Putamen (tissue), 1 donor: Measurements from ENCODE around the gene LRRC61.

Experiments
- DNase-seq: peaks from one replicate; pipeline ENCODE4 v3.0.0-alpha.2; 2016; ENCODE audit warnings: low spot score

The LRRC61 gene

DNA sequence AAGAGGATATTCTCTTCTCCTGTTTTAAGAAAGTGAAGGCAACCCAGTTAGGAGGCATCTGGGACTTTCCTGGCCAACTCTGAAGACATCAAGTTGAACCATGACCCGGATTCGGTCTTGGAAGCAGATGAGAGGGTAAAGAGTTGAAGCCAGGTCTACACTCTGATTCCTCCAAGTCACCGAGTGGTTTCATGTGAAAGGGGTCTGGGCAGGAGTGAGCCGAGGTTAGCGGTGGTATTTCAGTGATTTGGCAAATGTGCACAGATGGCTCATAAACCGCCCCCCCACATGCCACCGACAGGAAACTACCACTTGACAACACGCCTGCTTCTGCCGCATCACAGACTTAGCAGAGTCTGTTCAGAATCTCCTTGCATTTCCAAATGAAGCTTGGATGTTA lies 34.1 kb downstream of the LRRC61 start:
- DNase-seq, result no peak

DNA sequence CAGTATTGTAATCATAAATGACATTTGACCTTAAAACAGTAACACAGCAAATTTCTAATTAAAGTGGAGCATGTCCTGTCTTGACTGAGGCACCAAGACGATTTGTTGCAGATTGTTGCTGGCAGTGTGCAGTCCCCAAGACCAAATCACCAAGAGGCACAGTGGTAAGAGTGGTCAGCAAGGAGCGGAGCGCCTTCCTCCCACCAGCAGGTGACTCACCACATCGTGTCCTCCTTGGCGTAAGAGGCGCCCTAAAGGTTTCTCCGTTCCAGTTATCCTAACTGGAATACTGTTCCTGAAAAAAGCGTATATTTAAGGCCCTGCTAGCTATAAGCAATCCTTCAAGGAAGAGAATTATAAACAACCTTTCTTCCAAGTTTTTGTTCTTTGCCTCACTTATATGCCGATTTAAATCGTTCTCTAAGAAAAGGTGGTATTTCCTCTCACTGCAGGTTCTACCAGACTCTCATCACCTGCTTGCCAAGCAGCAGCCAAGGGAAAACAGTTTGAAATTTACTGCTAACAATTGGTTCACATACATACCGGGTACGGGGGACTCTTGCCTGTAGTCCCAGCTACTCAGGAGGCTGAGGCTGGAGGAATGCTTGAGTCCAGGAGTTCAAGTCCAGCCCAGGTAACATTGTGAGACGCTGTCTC lies 34.7 kb downstream of the LRRC61 start:
- DNase-seq, result no peak

DNA sequence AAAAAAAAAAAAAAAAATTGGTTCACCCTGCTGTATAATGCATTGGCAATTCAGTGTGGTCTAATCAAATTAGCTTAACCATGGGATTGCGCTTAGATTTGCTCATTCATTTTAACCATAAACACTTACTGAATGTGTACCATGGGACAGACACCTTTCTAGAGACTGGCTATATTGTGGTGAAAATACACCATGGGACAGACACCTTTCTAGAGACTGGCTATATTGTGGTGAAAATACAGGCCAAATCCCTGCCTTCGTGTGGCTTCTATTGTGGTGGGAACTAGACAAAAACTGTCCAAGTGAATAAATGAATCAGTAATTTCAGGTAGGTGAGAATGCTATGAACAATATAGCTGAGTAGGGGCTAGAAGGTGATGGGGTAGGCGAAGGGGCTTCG lies 35.3 kb downstream of the LRRC61 start:
- no peak for DNase-seq

DNA sequence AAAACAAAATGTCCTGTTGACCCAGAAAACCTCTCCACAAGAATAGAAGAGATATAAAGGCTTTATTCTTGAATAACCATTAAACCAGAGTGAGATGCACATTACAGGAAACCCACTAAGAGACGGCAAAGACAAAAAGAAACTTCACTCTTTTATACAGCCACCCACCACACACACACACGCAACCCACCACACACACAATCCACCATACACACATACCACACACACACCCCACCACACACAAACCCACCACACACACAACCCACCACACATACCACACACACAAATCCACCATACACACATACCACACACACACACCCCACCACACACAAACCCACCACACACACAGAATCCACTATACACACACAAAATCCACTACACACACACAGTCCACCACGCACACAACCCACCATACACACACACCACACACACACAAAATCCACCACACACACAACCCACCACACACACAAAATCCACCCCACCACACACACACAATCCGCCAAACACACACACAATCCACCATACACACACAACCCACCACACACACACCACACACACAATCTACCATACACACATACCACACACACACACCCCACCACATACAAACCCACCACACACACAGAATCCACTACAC lies 36.0 kb downstream of the LRRC61 start:
- no peak for DNase-seq

DNA sequence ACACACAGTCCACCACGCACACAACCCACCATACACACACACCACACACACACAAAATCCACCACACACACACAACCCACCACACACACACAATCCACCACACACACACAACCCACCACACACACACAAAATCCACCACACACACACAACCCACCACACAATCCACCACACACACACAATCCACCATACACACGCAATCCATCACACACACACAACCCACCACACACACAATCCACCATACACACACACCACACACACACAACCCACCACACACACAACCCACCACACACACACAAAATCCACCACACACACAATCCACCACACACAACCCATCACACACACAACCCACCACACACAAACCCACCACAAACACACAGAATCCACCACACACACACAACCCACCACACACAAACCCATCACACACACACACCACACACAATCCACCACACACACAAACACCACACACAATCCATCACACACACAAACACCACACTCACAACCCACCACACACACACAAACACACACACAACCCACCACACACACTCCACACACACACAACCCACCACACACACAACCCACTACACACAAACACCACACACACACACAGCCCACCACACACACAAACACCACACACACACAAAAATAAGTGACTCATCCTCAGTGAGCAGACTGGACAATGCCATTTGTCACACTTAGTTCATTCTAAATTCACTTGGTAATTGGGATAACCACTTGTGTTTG lies 36.6 kb downstream of the LRRC61 start:
- DNase-seq, result no peak

DNA sequence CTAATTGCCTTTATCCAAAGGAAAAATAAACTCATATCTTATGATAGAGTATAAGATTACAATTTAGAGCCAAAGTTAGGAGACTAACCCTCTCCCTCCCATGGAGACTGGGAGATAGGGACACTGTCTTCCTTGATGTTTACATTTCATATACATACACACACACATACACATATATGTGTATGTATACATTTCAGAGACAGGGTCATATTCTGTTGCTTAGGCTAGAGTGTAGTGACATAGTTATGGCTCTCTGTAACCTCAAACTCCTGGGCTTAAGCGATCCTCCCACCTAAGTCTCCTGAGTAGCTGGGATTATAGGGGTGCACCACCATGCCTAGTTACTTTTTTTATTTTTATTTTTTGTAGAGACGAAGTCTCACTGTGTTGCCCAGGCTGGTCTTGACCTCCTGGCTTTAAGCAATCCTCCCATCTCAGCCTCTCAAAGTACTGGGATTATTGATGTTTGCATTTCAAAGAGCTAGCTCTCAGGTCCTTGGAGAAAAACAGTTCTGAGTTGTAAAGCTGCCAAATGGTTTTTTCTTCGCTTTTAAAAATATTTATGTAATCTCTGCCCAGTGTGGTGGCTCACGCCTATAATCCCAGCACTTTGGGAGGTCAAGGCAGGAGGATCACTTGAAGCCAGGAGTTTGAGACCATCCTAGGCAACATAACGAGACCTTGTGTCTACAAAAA lies 37.4 kb downstream of the LRRC61 start:
- DNase-seq, result no peak

DNA sequence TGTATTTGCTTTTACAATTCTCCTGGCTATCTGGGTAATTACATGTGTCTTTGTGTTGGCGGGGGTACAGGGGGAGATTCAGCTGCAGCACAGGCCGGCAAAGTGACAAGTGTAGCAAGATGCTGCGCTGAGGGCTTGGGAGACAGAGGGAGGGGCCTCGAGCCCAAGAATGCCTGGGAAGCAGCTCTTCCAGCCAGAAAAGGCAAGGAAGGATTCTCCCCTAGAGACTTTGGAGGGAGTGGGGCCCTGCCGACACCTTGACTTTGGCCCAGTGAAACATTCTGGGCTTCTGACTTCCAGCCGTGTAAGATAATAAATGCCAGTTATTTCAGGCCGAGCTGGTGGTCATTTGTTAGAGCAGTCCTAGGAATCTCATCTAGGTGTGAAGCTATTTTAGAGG lies 38.2 kb downstream of the LRRC61 start:
- DNase-seq, result no peak

DNA sequence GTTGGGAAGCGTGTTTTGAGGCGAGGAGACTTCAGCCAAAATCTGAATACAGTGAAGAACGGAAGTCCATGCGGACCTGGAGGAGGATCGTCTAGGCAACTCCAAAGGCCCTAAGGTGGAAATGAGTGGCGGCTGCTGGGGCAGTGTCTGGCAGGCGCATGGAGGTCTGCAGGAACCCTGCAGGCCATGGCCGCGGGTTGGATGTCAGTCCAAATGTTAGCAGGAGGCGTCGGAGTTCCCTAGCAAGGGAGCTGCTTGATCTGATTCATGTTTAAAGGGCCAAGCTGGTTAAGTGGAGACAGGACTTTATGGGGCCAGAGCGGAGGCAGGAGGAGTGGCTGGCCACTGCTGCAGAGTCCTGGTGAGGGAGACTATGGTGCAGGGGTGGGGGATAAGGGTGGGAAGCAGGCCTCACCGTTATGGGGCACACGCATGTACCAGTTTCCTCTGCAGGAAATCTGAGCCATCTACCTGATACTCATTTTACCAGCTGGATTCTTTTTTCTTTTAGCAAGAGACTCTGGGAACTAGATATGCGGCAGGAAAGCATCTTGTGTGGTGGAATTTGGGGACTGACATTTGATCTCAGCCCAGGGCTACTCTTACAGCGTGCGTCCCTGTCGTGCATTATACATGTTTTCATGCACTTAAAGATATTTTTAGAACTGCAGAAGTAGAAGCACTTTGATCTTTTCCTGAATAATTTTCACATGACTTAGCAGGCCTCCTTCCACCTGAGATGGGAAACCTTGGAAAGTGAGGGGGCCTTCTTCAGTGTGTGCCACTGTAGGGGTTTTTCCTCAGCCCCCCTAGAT lies 38.9 kb downstream of the LRRC61 start:
- no peak for DNase-seq

DNA sequence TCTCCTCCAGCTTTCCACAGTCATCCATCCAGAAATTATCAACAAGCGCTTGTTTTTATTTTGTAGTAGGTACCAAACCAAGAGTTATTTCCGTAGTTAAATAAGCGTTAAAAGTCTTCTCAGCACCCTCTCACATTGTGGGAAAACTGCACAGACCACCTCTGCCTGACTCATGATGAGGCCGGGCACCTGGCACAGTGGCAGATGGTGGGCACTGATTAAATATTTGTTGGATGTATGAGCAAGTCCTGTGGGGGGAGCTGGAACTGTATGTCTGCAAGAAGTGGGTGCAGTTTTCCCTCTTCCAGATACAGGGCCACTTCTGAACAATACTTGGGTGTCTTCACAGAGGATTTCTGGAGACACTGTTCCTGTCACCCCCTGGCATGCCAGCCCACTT lies 40.2 kb downstream of the LRRC61 start:
- no peak for DNase-seq

DNA sequence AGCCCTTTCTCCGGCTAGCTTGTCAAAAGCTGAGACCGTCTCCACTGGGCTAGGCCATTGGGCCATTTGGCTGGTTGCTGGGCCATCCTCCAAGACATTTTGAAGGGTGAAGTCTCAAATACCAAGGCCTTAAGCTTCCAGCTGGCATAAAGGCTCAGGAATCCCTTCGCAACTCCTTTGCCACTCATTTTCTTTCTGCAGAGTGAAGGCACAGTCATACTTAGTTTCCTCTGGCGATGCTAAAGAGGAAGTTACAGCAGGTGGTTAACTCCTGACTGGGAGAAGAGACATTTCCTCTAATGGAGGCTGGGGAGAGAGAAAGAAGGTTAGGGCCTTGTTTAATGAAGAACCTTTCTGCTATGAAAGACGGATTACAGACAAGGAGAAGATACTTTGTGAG lies 40.7 kb downstream of the LRRC61 start:
- DNase-seq, result no peak

DNA sequence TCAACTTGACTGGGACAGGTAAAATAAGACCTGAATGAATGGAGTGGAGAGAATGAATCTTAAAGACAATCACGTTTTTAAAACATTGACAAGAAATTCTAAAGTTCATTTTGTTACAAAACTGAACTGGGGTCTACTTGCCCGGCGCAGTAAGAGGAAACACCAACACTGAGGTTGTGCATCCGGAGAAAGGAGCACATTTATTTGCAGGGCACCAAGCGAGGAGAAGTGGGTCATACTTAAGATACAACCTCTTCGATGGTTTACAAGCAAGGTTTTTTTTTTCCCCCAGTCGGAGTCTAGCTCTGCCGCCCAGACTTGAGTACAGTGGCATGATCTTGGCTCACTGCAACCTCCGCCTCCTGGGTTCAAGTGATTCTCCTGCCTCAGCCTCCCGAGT lies 42.0 kb downstream of the LRRC61 start:
- DNase-seq, result no peak

DNA sequence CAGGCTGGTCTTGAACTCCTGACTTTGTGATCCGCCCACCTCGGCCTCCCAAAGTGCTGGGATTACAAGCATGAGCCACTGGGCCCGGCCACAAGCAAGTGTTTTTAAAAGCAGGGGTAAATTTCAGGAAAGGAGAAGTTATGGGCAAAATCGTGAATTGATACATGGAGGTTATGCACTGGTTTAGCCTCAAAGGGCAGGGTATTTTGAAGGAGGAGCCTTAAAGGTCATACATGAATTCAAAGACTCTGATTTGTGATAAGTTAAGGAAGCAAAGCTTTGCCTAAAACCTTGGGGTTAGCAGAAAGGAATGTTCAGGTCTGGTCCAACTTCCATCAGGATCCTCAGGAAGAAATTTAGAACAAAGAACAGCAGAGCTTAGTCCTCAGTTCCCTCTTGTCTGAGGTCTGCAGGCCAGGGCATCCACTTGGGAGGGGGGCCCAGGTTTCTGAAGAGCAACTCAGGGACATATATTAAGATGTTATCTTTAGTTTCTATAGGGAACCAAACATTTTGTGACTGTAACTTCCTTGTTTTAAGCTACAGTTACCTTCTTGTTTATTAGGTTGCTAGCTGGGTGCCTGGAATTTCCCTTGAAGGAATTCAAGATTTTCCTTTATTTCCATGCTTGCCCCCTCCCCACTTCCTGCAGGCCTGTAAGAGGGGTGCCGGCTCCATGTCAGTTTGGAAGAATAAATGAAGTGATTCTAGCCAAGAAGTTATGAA lies 42.7 kb downstream of the LRRC61 start:
- DNase-seq, result no peak

DNA sequence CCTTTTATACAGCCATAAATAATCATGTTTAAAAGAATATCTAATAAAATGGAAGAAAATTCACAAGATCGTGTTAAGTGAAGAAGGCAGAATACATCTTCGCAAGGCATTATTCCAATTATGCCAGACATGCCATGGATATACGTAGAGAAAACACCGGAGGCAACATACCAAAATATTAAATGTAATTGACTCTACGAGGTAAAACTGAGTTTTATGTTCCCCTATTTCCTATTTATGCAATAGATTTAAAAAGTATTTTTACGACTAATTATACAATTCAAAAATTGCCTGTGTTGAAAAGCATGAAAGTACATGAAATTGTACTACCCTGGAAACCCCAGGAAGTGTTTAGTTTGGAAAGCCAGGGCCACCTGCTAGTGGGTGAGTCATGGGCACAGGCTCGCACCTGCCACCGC lies 44.5 kb downstream of the LRRC61 start:
- no peak for DNase-seq

DNA sequence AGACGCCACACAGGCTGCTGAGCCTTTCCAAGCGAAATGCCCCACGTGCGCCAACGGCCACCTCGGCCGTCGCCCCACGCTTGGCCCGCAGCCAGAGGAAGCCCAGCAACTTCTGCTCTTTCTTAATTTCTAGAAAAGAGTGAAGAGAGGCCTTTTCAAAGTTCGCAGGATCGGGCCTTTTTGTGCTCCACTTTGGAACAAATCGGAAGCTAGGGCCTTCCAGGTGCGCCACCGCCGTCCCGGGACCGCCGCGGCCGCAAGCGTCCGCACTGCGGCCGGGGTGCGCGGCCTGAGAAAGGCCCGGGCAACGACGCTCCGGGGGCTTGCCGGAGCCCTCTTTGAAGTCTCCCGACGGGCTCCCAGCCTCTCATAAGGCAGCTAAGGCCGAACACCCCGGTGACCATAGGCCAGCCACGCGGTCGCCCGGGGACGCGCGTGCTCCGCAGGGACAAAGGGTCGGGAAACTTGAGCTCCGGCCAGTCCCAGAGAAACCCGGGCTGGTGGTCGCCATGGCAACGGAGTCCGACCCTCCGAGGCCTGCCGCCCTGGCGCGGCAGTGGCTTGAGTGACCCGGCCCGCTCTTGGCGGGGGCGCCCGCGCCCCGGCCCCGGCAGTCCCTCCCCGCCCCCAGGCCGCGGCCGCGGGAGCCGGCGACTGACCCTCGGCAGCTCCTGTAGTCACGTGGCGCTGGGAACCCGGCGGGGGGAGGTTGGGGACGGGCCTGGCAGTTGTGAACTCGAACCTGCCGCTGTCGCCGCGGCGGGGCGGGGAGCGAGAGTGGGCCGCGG lies 45.1 kb downstream of the LRRC61 start, which contains the start of gene REPIN1:
REPIN1 (plus strand) TSS at position 727 of the 788 bp plus-strand sequence. CDS start 890 bp downstream, outside the sequence.
- DNase-seq, result peak; percentile 88

DNA sequence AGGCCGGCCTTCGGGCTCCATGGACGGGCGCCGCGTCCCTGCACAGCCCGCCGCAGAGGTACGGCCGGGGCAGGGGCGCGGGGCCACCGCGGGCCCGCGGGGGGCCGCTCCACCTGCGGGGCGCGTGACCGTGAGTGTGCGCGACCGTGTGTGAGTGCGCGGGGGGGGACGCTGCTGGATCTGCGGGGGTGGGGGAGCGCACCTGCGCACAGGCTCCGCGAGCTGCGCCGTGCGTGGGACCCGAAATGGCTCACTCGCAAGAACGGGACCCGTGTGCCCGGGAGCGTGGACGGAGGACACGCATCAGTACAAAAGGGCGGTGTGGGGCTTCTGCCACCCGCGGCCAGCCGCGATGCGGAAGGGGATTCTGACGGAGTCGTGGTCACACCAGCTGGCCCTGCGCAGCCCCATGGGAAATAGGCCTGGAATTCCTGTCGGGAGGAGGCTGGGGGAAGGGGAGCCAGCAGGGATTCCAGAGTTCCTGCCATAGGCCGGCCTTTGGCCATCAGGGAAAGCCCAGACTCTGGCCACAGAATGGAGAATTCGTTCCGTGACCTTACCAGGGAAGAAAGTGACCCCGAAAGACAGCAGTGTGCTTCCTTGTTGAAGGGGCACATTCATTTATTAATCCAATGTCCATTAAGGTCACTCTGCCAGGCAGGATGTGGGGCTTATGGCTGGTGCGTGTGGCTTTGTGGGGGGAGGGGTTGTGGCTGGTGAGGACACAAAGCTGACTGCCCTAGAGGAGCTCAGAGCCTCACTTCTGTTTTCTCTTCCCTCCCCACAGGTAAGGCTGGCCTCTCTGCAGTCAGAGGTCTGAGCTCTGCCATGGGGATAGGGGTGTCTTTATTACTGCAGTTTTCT lies 46.0 kb downstream of the LRRC61 start:
- no peak for DNase-seq

DNA sequence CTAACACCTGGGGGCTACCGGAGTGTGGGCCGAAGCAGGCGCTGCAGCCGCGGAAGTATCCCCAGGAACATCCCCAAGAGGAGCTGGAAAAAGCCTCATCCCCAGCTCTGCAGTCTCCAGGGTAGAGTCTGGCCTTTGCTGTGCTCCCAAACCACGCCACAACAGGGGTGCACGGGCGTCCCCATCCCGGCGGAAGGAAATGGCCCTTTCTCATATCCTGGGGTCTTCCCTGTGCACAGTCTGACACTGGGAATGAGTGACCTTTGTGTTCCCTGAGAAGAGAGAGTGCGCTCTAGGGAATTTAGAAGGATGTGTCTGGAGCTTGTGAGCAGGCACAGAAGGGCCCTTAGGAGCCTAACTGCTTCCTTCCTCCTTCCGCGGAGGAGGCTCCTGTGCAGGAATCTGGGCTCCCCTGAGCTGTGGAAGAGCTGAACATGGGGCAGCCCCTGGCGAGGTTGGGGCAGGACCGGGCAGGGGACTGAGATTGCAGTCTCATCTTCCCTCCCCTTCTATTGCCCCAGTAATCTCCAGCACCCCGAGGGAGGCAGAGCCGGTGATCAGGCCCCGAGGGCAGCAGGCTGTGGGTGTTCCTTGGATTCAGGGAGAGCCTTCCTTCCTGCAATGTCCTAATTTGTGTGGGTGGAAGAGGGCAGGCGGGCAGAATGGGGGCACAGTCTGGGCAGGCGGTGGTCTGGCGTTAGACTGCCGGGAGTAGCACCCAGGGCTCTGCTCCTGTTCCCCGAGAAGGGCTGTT lies 46.8 kb downstream of the LRRC61 start:
- no peak for DNase-seq

DNA sequence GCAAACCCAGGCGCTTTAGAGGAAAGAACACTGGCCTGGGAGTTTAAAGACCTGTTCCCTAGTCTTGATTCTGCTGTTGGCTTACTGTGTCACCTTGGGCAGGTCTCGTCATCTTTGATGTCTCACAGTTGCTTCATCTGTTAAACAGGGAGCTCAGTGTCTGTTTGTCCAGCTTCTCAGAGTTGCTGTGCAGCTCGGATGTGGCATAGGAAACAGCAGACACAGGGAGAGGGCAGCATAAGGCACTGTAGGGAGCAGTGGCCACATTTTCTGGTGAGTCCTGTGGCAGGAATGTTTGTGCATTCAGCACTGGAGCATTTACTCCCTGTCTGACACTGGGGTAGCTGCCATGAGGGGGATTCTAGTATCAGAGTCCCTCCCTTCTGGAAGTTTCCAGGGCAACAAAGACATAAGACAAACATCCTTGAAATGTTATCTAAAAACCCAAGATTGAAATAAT lies 47.5 kb downstream of the LRRC61 start:
- no peak for DNase-seq
